Activated T-cell treated with anti-CD3 and anti-CD28 coated beads for 48 hours (primary cell): ENCODE data around the gene NHEJ1.

Experiments
- DNase-seq: peaks from one replicate; pipeline ENCODE4 v3.0.0-alpha.2; 2020; ENCODE audit warnings: low read depth

The NHEJ1 gene

DNA sequence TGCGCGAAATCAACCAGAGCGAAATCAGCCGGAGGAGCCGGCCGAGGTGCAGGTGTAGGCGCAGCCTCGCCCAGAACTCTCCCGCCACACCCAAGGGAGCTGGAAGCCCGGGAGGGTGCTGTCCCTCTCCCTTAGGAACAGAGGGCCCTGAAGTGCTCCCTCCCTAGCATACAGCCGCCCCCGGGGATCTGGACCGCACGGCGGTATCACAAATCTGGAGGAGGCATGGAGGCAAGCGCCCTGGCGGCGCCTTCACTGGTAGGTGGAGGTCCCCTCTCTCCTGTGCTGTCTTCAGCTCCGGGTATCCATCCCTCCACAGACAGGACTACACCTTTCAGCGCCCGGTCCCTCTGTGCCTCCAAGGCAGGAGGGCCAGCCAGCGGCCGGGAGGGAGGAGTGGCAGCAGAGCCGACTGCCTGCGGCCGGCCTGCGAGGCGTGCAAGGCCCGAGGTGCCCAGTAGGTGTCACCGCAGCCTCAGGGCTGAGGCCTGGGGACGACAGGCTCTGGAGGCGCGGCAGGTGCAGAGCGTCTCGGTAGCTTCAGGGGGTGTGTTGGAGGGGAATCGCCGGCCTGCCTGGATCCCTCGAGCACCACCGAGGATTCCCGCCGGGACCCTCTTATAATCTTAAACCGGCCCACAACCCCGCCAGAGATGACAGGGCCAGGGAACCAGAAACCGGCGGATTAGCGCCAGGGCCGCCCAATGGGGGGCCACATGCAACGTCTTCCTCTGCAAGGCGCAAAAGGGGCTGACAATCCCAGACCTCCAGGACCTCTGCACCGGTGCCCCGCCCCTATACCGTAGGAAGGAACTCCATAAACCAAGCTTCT lies 102.7 kb downstream of the NHEJ1 start:
- DNase-seq = peak; percentile 81

DNA sequence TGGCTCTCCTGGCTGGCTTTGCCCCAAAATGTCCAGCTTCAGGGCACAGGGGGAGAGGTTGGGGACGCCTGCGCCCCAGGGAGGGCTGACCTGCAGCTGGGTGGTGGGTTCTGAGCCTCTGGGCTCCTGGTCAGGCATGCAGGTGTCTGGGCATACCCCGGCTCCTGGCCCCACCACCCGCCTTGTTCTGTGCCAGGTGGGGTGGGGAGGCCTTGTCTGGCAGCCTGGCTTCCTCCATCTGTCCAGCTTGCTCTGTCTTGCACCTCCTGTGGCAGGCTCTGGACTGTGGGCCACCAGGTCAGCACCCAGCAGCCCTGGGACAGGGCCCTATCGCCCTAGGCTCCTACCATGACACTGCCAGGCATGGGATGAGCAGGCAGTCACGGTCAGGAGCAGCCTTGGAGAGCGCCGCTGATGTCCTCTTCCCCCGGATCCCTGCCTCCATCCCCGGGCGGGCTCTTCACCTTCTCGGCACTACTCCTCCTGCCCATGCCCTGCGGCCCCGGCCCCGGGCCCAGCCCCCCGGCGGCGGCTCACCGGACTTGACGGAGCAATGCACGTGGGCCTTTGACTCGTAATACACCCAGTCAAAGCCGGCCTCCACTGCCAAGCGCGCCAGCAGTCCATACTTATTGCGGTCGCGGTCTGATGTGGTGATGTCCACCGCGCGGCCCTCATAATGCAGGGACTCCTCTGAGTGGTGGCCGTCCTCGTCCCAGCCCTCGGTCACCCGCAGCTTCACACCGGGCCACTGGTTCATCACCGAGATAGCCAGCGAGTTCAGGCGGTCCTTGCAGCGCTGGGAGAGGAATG lies 103.5 kb downstream of the NHEJ1 start:
- no peak for DNase-seq

DNA sequence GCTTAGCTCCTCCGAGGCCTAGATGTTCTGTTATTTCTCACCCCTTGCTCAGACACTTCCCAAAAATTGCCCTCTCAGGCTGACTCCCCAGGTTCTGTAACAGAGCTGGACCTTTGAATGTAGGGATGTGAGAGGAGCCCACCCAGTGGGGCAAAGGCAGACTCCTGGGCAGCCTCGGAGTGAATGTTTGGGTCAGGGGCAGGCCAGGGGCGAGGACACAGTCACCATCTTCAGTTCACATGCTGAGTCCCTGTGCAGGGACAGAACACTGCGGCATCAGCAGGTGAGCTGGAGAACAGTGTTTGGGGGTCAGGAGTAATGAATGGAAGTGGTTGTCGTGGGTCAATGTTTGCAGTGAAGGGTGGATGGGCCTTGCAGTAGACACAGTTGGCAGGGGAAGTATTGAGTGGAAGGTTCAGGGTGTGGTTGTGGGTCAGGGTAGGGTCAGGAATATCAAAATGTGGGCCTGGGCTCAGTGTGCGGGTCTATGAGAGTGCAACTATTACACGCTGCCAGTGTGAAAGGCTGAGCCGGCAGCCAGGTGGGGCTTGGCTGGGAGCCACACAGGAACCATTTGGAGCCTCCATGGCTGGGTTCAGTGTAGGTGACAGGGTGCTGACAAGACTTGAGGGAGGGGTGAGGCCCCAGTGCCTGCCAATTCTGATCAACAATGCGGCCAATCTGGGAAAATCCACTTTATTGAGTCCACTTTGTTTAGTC lies 104.3 kb downstream of the NHEJ1 start:
- no peak for DNase-seq

DNA sequence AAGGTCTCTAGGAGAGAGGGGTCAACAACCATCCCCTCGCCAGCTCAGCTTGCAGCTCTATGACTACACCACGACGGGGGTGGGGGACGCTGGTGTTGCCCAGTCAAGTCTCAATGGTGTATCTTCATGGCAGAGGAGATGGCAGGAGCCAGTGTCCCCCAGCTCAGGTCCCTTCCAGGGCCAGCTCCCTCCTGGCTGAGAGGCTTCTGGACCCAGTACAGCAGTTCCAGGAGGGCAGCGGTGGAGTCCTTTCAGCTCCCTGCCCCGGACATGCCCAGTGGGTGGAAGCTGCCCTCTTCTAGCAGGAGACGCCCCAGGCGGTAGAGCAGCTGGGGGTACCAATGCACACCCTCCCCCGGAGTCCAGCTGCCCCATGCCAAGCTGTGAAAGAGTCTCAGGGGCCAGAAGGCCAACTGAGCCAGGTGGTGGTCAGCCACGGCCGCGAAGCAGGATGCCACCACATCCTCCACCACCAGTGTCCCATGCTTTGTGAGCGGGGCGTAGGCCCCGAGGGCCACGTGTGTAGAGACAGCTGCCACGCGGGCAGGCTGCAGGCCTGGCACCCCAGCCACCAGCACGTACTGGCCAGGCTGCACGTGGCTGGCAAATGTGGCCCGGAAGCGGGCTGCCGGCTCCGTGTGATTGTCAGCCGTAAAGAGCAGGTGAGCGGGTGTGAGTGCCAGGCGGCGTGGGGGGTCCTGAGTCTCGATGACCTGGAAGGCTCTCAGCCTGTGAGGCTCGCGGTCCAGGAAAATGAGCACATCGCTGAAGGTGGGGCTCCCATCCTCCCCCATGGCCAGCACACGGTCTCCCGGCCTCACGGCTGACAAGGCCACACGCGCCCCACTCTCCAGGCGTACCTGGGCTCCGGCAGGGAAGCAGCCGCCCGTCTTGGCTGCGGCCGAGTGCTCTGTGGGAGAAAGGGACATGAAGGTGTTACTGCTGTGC lies 105.4 kb downstream of the NHEJ1 start:
- DNase-seq = no peak

DNA sequence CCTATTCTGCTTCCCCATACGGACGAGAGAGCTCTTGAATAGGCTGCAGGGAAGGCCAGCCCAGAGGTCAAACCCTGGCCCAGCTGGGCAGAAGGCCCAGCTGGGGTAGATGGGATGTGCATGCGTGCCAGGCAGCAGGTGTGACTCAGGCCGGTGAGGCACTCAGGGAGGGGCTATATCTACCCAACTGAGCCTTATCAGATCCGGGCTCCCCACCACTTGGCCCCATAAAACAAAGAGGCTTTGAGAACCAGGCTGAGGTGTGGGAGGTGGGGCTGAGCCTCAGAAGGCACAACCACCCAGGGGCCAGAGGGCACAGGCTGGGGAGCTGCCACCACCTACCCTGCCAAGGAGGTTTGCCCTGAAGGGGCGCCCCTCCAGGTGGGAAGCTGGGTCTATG lies 111.3 kb downstream of the NHEJ1 start:
- DNase-seq = no peak

DNA sequence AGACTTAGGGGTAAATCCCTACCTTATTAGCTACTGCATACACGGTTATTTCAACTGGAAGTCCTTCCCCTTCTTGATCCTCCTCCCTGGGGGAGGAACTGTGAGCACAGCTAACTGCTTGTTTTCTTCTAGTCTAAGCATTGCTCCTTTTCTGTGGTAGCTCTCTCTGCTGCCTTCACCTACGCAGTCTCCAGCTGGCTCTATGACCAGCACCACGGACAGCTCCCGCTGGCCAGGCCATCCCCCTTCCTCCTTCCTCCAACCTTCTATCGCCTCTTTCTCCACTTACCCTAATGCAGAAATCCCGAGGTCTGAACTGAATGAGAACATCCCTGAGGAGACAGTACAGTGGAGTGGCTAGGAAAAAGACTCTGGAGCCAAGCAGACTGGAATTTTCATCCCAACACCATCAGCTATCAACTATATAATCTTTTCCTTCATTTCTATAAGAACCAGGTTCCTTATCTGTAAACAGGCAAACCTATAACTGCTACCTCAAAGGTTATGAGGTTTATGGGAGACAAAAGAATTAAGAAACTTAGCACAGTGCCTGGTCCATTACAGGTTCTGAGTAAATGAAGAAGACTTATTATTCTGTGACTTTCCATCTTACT lies 114.6 kb downstream of the NHEJ1 start:
- no peak for DNase-seq

DNA sequence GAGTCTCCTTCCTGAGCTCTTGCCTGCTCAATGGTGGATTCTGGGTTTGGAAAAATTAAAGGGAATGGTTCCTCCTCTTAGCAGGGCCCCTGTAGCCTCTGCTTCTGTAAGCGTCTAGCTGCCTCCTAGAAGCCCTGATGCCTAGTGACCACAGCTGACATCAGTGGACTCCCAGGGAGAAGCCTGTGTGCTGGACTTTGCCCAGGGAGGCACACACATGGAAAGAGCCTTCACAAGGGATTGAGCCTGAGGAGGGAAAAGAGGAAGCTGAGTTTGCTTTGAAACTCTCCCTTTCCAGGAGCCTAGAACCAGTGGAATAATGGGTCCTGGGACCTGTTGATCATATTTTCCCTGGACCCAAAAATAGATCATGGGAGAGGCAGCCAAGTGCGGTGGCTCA lies 117.9 kb downstream of the NHEJ1 start:
- DNase-seq = no peak

DNA sequence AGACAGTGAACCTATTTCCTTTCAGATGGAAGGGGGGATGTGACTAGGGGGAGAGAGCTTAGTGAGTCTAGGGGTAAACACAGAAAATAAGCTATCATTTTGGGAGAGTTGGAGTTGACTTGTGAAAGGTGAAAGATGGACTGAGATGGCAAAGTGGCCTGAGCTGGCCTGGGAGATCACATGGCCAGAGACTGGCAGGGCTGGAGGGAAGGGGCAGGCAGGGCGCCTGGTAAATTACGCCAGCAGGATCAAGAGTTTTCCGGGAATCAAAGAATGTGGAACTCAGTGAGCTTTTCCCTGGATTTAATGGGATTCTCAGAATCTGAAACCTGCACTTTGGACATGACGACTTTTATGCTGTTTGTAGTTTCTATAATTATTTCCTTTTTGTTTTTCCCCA lies 118.5 kb downstream of the NHEJ1 start:
- no peak for DNase-seq

DNA sequence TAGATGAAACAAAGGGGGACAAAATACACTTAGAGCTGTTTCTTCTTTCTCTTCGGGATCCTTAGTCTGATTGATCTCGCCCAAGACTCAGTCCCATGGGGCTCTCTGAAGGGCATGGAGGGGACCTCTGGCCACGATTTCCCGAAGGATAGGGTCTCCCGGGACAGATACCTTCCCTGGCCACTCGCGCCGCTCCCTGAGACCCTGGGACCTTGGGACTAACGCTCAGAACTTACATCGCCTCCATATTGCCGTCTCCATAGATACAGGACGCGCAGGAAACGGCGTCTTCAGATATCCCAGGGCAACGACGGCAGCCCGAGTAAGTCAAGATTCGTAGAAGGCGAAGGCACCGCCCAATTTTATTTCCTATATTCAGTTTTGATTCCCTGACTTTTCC lies 119.4 kb downstream of the NHEJ1 start, which contains the start of gene CFAP65:
CFAP65 (minus strand) TSS at position 265 of the 400 bp plus-strand sequence. CDS start 2,468 bp downstream, outside the sequence.
- DNase-seq = no peak

DNA sequence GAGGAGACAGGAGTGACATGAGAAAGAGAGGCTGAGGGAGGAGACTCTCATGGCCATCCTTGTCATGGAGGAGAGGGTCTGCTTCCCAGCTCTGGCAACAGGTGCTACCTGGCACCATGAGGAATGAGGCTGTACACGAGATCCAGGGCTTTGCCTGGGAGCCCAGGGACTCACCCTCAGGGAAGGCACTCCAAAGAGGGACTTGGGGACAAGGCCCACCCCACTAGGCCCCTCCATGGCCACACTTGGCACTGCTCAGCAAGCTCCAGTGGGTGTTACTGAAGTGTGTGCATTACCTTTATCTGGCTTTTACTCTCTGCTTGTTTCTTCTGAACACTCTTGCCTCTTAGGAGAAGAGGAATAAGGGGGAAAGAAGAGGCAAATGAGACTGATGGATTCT lies 122.0 kb downstream of the NHEJ1 start:
- DNase-seq = no peak

DNA sequence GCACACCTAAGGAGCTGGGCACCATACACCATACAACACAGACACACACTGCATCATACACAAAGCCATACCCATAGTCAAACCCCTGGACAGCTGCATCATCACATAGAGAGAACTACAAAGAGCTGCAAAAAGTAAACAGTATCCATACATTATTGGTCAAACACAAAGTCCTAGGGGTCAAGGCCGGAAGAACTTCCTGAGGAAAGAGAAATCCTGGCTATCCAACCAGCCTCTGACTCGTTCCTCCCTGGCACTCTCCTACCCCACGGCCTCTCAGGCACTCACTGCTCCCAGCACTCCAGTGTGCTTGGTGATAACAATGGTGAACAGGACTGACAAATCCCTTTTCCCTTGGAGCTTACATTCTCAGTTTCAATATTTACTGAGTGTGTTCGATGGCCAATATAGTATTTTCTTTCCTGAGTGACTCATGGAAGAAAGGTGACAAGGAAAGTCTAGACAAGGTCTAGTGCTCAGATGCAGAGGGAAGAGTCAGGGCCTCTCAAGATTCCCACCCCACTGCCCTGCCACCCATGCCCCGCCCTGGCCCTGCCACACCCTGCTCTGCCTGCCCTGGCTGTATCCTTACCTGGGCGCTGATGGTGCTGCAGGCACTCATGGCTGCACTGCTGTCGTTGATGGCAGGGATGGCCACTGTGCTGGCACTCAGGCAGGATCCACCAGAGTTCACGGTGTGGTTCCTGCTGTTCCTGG lies 122.7 kb downstream of the NHEJ1 start:
- no peak for DNase-seq

DNA sequence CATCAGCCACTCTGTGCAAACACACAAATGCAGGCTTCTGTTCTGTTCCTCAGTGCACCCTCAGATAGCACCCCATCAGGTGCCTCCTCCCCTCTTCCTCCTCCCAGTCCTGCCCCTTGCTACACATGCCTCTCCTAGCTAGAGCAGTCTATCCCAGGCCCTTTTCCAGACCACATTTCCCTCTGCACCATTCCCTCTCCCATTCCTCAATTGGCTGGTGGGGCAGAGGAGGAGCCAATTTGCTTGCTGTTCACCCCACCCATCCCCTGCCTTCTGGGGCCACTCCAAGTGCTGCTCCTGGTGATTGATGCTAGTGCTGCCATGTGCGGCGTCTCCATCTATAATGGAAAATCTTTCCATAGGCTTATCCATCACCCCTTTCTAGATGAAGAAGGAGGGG lies 124.7 kb downstream of the NHEJ1 start:
- DNase-seq = no peak

DNA sequence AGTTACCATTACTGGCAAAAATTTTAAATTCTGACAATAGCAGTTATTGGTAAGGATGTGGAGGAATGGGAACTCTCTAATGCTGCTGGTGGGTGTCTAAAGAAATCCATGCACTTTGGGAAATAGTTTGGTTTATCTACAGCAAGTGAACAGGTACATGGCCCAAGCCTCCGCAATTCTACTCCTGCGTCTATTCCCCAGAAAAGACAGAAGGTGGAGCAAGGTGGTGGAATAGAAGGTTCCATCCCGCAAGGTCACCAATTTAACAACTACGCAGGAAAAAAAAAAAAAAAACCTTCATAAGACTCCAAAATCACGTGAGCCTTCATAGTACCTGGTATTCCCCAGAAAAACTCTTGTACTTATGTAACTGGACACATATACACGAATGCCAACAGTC lies 125.8 kb downstream of the NHEJ1 start:
- no peak for DNase-seq

DNA sequence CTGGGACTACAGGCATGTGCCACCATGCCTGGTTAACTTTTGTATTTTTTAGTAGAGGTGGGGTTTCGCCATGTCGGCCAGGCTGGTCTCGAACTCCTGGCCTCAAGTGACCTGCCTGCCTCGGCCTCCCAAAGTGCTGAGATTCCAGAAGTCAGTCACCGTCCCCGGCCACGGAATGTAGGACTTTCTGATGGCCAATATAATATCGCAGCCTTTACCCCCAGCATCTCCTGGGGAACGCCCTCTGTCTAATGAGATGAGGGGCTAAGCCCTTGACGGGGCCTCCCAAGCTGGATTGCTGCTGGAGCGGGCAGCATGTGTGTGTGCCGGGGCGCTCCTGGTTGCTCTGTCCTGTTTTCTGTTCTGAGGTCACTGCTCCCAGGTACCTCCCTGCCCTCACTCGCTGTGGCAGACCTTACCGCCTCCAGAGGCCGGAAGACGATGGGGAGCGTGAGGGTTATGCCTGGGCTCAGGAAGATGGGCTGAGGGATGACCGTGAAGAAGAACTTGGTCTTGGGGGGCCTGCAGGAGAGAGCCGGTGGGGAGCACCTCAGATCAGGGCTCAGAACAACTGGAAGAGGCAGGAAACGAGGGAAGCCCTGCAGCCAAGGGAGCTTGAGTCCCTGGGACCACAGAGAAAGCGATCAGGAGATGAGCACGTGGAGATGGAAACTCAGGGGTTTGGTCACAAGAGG lies 128.4 kb downstream of the NHEJ1 start:
- no peak for DNase-seq

DNA sequence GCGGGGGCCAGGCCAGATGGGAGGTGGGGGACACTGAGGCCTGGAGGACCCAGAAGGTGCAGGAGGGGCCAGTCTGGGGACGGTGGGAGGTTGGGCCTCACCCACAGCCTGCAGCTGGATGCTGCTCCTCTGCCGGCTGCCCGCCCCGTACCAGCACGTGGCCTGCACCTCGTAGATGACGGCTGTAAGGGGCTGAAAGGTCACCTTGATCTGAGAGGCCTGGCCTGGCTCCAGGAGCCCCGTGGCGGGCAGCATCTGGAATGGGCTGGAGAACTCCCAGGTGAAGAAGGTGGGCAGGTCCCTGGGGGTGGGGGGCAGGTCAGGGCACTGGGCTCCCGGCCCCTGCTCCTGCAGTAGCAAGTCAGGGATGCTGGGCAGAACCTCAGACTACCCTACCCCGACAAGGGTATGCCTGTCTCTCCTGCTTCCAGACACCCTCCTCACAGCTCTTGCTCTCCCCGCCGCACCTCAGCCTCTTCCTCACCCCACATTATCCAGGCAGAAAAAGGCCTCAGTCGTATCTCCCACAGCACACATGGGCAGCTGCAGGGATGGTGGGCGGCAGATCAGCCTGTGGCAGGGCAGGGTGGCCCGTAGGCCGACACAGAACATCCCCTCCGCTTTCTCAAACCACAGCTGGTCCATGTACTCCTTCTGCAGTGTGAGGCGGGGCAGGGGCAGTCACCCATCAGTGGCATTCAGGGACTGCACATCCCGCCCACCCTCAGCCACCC lies 129.4 kb downstream of the NHEJ1 start:
- DNase-seq = no peak

DNA sequence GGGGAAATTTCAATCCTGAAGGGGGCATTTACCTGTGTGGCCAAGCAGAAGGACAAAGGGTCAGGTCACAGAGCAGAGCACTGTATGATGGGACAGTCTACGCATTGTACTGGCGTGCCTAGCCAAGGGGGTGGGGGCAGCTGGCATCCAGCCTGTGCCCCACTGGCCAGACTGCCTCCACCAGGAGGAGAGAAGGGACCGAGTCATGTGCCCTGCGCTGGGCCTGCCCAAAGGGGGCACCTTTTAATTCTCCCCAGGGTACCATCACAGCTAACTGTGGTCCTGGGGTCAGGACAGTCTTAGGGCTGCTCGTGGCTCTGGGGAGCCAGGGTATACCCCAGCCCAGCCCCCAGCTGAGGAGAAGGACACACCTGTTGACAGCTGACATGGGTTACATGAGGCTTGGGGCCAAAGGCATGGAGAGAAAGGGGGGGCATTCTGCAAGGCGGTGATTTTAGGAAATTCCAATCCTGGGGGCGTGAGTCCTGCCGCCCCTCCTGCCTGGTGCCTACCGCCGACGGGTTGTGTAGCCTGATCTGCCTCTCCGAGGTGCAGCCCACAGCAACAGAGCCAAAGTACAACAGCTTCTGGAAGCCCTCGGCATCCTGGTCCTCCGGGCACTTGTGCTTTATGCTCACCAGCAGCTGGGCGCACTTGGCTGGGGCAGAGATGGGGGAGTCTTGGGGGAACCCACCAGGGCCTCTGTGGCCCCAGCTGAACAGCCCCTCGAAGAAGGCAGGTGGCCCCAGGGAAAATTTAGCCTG lies 130.3 kb downstream of the NHEJ1 start:
- DNase-seq = no peak

DNA sequence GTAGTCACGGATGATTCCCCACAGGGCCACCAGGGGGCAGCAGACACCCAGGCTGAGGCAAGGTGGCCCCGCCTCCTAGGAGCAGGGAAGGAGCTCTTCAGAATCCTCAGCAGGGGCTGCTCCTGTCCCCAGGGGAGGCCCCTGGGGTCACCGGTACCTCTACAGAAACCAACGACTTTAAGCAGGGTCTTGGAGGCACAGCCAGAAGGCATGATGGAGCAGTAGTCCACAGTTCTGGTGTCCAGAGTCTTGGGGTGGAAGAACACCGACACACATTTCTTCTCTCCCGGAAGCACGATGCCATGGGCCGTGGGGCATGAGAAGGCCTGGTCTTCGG lies 130.8 kb downstream of the NHEJ1 start:
- DNase-seq = peak; percentile 68
